ENCODE measurements around the gene TSPAN31.

Gene TSPAN31

DNA sequence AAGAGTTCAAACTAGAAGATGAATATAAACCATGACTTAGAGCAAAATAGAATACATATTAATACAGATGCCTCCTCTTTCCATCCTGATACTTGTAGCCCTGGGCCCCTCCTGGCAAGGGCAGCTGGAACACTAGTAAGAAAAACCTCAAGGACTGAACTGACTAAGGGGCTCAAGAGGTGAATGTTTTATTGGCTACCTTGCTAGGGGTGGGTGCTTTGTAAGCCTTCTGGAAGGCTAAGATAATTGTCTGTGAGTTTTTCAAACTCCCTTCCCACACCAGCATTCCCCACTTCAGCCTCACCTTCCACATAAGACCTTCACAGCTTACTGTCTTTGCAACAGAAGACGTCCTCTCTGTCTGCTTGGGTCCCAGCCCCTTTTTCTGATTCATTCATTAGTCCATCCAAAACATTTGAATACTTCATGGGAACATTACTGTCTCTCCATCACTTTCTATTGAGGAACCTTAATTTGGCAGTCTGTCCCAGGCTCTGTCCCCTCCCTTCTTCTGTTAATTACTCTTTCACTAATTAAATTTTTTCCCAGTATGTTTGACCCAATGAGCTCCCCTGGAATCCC lies 9.0 kb downstream of the TSPAN31 start:
- H3K4me3 ChIP-seq (ENCODE audit: insufficient read depth, low read depth, low read length): no peak overlapping the region
- H3K36me3 ChIP-seq (ENCODE audit: control insufficient read depth, insufficient read depth, low read length): peaks cover 15% of the 10 kb centered on the region
- H3K9me3 ChIP-seq (ENCODE audit: control insufficient read depth, low read length): no peaks in the 10 kb centered on the region
- peaks cover 31% of the 10 kb centered on the region for H3K4me1 ChIP-seq (ENCODE audit: control insufficient read depth, insufficient read depth, low read length)
- 13 to 18% methylated on average over 1 of the region's 1 CpG for WGBS, 2 experiments
- H3K27ac ChIP-seq (ENCODE audit: insufficient read depth, low read depth, low read length, poor library complexity, severe bottlenecking): no peak overlapping the region
- H3K27me3 ChIP-seq (ENCODE audit: control insufficient read depth, insufficient read depth, low read length, poor library complexity, severe bottlenecking): peaks cover 43% of the 10 kb centered on the region

DNA sequence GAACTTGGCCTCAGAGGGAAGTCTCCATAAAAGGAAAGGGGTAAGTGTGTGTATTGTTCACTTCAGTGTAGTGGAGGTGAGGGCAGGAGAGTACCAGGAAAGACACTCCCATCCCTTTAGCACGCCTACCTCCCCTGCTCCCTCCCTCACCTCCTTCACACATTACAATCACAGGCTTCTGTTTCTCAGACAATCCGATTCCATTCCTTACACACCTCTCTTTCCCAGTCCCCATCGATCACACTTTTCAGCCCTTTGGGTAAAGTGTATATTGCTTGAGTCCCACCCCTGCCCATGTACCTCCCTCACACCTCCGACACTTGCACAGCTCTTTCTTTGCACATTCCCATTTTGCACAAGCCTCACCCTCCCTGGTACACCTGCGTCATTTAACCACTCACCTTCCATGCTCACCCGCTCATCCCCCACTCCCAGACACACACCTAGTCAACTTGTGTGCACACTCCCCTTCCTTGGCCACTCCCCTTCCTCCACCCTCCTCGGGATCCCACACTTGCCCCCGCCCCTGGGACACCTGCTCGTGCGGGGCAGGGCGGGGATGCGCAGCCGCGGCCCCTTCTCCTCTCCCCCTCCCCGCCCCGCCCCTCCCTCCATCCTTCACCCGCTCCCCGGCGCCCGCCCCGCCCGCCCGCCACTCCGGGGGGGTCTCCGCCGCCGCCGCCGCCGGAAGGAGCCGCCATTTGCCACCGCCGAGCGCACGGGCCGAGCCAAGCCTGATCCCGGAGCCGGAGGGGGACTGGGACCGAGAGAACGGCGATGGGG lies 9.8 kb downstream of the TSPAN31 start, which contains the start of gene MARCHF9:
Gene MARCHF9, plus strand, starts transcription at position 693 of the 783 bp plus-strand sequence. CDS start 426 bp downstream, outside the sequence.
- peaks cover 10% of the 10 kb centered on the region for H3K36me3 ChIP-seq (ENCODE audit: control insufficient read depth, insufficient read depth, low read length)
- no peak within 1 kb of the TSS for H3K27ac ChIP-seq (ENCODE audit: insufficient read depth, low read depth, low read length, poor library complexity, severe bottlenecking)
- H3K27me3 ChIP-seq (ENCODE audit: control insufficient read depth, insufficient read depth, low read length, poor library complexity, severe bottlenecking): peaks cover 43% of the 10 kb centered on the region
- peak within 1 kb of the TSS; percentile 51 for H3K4me3 ChIP-seq (ENCODE audit: insufficient read depth, low read depth, low read length)
- WGBS, 2 experiments: 1% methylated on average over 34 to 39 of the region's 41 CpGs
- H3K4me1 ChIP-seq (ENCODE audit: control insufficient read depth, insufficient read depth, low read length): peaks cover 31% of the 10 kb centered on the region
- no peaks in the 10 kb centered on the region for H3K9me3 ChIP-seq (ENCODE audit: control insufficient read depth, low read length)

DNA sequence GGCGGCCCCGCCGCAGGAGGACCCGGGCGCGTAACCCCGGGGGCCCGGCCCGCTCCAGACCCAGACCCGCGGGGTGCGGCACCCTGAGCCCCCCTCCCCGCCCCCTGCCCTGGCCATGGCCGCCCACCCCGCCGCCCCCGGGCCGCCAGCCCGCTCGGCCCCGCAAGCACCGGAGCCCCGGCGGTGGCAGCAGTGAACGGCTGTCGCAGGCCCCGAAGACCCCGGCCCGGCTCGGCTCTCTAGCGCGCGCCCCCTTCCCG lies 10.3 kb downstream of the TSPAN31 start:
- peaks cover 31% of the 10 kb centered on the region for H3K4me1 ChIP-seq (ENCODE audit: control insufficient read depth, insufficient read depth, low read length)
- H3K9me3 ChIP-seq (ENCODE audit: control insufficient read depth, low read length): no peaks in the 10 kb centered on the region
- peak overlapping the region; percentile 51 for H3K4me3 ChIP-seq (ENCODE audit: insufficient read depth, low read depth, low read length)
- WGBS, 2 experiments: 0% methylated on average over 34 of the region's 34 CpGs
- H3K27ac ChIP-seq (ENCODE audit: insufficient read depth, low read depth, low read length, poor library complexity, severe bottlenecking): no peak overlapping the region
- H3K36me3 ChIP-seq (ENCODE audit: control insufficient read depth, insufficient read depth, low read length): peaks cover 9% of the 10 kb centered on the region
- H3K27me3 ChIP-seq (ENCODE audit: control insufficient read depth, insufficient read depth, low read length, poor library complexity, severe bottlenecking): peaks cover 43% of the 10 kb centered on the region

DNA sequence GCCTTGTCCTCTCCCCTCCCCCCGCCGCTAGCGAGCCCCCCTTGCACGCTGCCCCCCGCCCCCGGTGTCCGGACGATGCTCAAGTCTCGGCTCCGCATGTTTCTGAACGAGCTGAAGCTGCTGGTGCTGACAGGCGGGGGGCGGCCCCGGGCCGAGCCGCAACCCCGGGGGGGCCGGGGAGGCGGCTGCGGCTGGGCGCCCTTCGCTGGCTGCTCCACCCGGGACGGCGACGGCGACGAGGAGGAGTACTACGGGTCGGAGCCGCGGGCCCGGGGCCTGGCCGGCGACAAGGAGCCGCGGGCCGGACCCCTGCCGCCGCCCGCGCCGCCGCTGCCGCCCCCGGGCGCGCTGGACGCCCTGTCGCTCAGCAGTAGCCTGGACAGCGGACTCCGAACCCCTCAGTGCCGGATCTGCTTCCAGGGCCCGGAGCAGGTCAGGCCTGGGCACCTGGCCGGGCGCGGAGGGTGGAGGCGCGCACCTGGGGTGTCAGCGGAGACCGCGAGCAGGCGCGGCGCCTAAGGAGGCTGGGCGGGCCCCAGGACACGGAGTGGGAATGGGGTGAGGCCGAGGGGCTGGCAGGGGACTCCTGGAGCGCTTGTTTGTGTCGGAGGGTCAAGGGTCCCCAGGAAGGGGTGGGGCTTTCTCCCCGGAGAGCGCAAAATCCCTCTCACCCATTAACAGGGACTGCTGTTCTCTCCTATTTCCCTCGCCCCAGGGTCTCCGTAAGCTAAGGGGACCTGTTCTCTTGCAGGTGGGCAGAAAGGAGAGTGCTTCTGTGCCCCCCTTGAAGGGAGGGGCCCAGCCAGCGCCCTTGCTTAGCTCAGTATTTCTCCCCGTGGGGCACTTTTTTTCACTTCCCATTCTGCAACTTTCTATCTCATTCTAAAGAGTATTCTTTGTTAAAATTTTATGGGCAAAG lies 10.9 kb downstream of the TSPAN31 start:
- 0% methylated on average over 71 to 76 of the region's 76 CpGs for WGBS, 2 experiments
- H3K36me3 ChIP-seq (ENCODE audit: control insufficient read depth, insufficient read depth, low read length): peaks cover 3% of the 10 kb centered on the region
- H3K27ac ChIP-seq (ENCODE audit: insufficient read depth, low read depth, low read length, poor library complexity, severe bottlenecking): no peak overlapping the region
- H3K27me3 ChIP-seq (ENCODE audit: control insufficient read depth, insufficient read depth, low read length, poor library complexity, severe bottlenecking): peaks cover 43% of the 10 kb centered on the region
- H3K9me3 ChIP-seq (ENCODE audit: control insufficient read depth, low read length): no peaks in the 10 kb centered on the region
- H3K4me1 ChIP-seq (ENCODE audit: control insufficient read depth, insufficient read depth, low read length): peaks cover 28% of the 10 kb centered on the region
- H3K4me3 ChIP-seq (ENCODE audit: insufficient read depth, low read depth, low read length): peak overlapping the region; percentile 51

DNA sequence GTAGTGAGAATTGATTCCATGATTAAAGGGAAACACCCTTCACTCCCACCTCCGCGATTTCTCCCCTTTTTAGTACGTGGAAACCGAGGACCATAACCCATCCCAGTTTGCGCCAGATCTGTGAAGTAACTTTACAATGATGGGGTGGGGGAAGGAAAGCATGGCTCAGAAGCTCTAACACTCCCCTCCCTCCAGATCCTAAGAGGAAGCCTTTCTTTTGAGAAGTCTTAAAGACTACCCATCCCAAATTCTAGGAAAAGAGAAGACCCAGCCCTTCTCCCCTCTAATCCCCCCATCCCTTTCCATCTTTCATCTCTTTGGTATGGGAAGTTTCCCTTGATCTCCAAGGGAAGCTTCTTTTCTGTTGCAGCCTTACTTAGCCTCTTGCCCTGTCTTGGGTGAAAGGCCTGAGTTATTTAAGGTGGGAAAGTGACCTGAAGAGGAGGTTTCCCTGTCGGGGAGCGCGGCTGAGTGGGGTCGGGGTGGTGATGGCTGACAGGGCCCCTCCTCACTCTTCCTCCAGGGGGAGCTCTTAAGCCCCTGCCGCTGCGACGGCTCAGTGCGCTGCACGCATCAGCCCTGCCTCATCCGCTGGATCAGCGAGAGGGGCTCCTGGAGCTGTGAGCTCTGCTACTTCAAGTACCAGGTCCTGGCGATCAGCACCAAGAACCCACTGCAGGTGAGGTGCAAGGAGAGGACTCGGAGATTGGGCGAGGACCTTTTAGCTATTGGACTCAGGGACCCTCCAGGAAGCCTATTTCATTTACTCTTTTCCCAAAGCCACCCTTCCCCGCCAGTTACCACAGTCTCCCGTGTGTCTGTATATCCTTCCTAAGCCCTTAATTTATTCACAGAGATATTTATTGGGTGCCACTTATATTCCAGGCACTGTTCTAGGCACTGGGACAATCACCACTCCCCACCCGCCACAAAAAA lies 11.8 kb downstream of the TSPAN31 start:
- 17% methylated on average over 17 of the region's 22 CpGs for WGBS, 2 experiments
- peak overlapping the region; percentile 51 for H3K4me3 ChIP-seq (ENCODE audit: insufficient read depth, low read depth, low read length)

DNA sequence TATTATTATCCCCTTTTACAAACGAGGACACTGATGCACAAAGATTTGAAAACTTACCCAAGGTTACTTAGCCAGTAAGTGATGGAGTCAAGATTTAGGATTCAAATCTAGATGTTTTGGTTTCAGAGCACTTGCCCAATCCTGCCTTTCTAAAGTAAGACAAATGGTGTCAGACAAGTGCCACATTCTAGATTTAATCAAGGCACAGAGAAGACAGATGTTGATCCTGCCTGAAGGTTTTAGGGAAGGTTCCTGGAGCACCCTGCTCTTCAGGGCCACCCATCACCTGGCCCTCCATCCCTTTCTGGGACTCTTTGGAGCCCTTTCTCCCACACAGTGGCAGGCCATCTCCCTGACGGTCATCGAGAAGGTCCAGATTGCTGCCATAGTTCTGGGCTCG lies 12.9 kb downstream of the TSPAN31 start:
- WGBS, 2 experiments: 92% methylated on average over 3 to 4 of the region's 4 CpGs
- Histone ChIP-seq H3K4me3 (ENCODE audit: insufficient read depth, low read depth, low read length) (no peak overlapping the region), H3K9me3 (ENCODE audit: control insufficient read depth, low read length) (no peaks in the 10 kb centered on the region), H3K27ac (ENCODE audit: insufficient read depth, low read depth, low read length, poor library complexity, severe bottlenecking) (no peak overlapping the region), H3K36me3 (ENCODE audit: control insufficient read depth, insufficient read depth, low read length) (no peaks in the 10 kb centered on the region), H3K27me3 (ENCODE audit: control insufficient read depth, insufficient read depth, low read length, poor library complexity, severe bottlenecking) (peaks cover 44% of the 10 kb centered on the region), H3K4me1 (ENCODE audit: control insufficient read depth, insufficient read depth, low read length) (peaks cover 21% of the 10 kb centered on the region)

More for the DNA sequence above, 11.8 kb downstream of the TSPAN31 start:
- peaks cover 43% of the 10 kb centered on the region for H3K27me3 ChIP-seq (ENCODE audit: control insufficient read depth, insufficient read depth, low read length, poor library complexity, severe bottlenecking)
- no peak overlapping the region for H3K27ac ChIP-seq (ENCODE audit: insufficient read depth, low read depth, low read length, poor library complexity, severe bottlenecking)
- H3K4me1 ChIP-seq (ENCODE audit: control insufficient read depth, insufficient read depth, low read length): peaks cover 23% of the 10 kb centered on the region
- H3K9me3 ChIP-seq (ENCODE audit: control insufficient read depth, low read length): no peaks in the 10 kb centered on the region
- no peaks in the 10 kb centered on the region for H3K36me3 ChIP-seq (ENCODE audit: control insufficient read depth, insufficient read depth, low read length)

DNA sequence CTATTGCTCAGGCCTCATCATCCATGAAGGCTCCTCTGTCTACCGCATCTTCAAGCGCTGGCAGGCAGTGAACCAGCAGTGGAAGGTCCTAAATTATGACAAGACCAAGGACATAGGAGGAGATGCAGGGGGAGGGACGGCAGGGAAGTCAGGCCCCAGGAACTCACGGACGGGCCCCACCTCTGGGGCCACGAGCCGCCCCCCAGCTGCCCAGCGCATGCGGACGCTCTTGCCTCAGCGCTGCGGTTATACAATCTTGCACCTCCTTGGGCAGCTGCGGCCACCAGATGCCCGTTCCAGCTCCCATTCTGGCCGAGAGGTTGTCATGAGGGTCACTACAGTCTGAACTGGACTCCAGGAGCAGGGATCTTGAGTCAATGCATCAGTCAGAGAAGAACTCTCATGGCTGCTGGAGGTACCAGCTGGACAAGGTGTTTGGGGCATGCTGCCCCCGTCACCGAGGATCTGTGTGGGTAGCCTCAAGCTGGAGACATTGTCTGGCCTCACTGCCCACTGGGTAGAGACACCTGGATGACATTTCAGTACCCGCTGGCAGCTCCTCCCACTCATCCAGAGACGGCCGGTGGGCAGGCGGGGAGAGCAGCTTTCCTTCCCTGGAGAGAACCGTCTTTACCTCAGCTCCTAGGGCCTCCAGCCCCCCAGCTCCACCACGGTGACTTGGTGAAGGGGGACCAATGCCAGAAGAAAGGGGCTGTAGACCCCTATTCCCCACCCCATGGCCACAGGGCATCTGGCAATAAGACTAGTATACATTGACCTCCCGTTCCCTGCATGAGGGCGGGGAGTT lies 13.9 kb downstream of the TSPAN31 start:
- H3K4me1 ChIP-seq (ENCODE audit: control insufficient read depth, insufficient read depth, low read length): peaks cover 16% of the 10 kb centered on the region
- no peak overlapping the region for H3K27ac ChIP-seq (ENCODE audit: insufficient read depth, low read depth, low read length, poor library complexity, severe bottlenecking)
- WGBS, 2 experiments: 90 to 93% methylated on average over 25 of the region's 25 CpGs
- no peaks in the 10 kb centered on the region for H3K9me3 ChIP-seq (ENCODE audit: control insufficient read depth, low read length)
- H3K27me3 ChIP-seq (ENCODE audit: control insufficient read depth, insufficient read depth, low read length, poor library complexity, severe bottlenecking): peaks cover 48% of the 10 kb centered on the region
- H3K4me3 ChIP-seq (ENCODE audit: insufficient read depth, low read depth, low read length): no peak overlapping the region
- H3K36me3 ChIP-seq (ENCODE audit: control insufficient read depth, insufficient read depth, low read length): no peaks in the 10 kb centered on the region

DNA sequence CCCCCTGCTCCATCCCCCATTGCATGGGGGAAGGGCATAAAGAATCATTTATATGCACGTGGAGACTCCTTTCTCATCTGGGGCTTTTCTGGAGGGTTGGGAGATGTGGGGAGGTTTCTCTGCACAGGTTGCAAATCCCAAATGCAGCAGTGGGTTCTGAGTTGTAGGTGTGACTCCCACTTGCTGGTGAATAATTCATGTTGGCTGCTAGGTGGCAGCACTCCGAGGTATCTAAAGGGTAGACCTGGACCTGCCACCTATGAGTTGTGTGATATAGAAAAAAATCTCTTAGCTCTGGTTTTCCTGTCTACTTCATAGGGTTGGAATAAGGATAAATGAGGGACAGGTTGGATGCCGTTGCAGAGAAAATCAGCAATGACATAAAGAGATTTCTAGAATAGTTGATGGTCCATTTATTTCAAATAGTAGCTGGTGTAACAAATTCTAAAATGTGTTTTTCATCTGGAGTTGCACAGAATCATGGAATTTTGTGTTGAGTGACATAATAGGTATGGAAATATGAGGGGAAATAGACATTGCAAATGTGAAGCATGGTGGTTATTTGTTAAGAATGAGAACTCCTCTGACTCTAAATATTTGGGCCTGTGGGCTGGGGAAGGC lies 14.6 kb downstream of the TSPAN31 start:
- no peak overlapping the region for H3K4me3 ChIP-seq (ENCODE audit: insufficient read depth, low read depth, low read length)
- H3K4me1 ChIP-seq (ENCODE audit: control insufficient read depth, insufficient read depth, low read length): peaks cover 9% of the 10 kb centered on the region
- no peaks in the 10 kb centered on the region for H3K36me3 ChIP-seq (ENCODE audit: control insufficient read depth, insufficient read depth, low read length)
- no peaks in the 10 kb centered on the region for H3K9me3 ChIP-seq (ENCODE audit: control insufficient read depth, low read length)
- WGBS, 2 experiments: 34 to 39% methylated on average over 3 of the region's 3 CpGs
- H3K27ac ChIP-seq (ENCODE audit: insufficient read depth, low read depth, low read length, poor library complexity, severe bottlenecking): no peak overlapping the region
- peaks cover 48% of the 10 kb centered on the region for H3K27me3 ChIP-seq (ENCODE audit: control insufficient read depth, insufficient read depth, low read length, poor library complexity, severe bottlenecking)
